Measurements from ENCODE around the gene PPP2R3A.

The PPP2R3A gene

DNA sequence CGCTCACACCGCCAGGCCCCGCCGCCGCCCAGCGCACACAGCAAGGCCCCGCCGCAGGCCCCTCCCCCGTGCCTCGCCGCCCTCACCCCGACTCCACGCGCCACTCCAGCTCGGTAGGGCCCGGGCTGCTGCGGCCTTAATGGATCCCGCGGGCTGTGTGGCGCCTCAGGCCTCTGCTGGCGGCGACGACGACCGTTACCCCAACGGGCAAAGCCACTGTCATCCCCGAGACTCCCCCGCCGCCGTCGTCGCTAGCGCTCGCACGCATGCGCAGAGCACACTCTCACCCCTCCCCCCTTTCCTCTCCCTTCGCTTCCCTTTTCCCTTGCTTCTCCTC, 230.5 kb downstream of the PPP2R3A start, which contains the start of gene MSL2:
MSL2 (minus strand) TSS at position 272 of the 337 bp plus-strand sequence. CDS start 1,222 bp downstream, outside the sequence.
- TF ChIP-seq, protein P1, sequence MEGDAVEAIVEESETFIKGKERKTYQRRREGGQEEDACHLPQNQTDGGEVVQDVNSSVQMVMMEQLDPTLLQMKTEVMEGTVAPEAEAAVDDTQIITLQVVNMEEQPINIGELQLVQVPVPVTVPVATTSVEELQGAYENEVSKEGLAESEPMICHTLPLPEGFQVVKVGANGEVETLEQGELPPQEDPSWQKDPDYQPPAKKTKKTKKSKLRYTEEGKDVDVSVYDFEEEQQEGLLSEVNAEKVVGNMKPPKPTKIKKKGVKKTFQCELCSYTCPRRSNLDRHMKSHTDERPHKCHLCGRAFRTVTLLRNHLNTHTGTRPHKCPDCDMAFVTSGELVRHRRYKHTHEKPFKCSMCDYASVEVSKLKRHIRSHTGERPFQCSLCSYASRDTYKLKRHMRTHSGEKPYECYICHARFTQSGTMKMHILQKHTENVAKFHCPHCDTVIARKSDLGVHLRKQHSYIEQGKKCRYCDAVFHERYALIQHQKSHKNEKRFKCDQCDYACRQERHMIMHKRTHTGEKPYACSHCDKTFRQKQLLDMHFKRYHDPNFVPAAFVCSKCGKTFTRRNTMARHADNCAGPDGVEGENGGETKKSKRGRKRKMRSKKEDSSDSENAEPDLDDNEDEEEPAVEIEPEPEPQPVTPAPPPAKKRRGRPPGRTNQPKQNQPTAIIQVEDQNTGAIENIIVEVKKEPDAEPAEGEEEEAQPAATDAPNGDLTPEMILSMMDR (IDR thresholded peaks at IDR 0.05; ENCODE audit: low read depth, low read length): no peak
- in situ Hi-C loops (cut with HindIII; ENCODE audit: low sequenced_read_pairs): no loop called here
- peak within 1 kb of the TSS; percentile 97 for H3K4me3 ChIP-seq (ENCODE audit: low read depth, low read length)
- DNase-seq (ENCODE audit: low read depth, low spot score): no peak

DNA sequence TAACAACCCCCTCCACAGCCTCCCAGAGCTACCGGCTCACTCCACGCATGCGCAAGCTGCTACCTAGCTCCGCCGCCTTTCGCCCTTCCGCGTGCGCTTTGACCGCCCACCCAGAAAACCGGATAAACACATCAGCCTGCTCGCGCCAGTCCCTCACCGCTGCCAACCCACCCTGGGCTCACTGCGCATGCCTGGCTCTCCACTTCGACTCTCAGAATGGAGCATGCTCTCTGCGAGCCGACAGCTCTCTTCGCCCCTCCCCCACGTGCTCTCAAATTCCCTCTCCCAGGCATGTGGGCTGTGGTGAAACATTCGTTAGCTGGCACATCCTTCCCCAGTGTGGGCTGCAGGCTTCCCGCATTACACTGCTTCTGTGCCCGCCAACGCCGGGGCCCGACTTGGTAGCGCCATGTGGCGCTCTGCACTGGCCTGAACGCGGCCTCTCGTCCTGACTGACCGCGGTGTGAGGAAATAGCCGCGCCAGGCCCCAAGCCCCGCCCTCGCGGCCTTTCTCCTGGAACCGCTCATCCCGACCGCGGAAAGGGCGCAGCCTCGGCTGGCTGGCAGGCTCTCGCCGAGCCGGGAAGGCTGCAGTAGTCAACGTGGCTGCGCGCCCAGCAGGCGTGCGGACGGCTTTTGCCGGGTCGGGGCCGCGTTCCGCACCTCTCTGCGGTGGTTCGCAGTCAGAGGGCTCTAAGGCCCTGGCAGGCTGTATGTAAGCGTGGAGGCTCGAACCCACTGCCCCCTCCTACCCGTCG, 231.1 kb downstream of the PPP2R3A start:
- H3K4me3 ChIP-seq (ENCODE audit: low read depth, low read length): peak overlapping the region; percentile 97
- TF ChIP-seq, protein P1 (IDR thresholded peaks at IDR 0.05; ENCODE audit: low read depth, low read length): no peak
- in situ Hi-C loops (cut with HindIII; ENCODE audit: low sequenced_read_pairs): no loop called here
- DNase-seq (ENCODE audit: low read depth, low spot score): peak; percentile 100

DNA sequence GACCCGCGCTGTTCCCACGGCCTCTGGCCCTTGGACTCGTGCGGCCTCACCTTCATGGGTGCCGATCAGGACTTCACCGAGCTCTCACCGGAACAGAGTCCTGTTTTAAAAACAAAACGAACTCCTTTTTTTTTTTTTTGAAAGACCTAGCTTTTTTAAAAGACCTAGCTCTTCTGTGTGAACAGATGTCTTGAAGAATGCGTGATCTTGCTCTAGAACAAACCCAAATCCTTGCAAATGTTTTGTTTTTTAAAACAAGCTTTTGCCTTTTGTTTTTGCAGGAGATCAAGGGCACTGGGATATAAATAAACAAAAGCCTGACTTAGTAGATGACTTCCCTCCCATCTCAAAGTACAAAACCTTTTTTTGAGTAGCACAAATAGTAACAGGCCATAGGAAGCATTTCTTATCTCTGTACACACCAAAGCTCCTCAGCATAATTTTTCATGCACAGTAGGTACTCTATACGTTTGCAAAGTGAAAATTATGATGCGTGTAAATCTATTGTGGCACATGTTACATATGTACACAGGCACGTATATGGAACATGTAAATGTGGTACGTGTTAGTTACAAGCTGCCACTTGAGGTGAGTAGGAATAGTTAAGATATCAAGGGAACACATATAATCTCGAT, 231.7 kb downstream of the PPP2R3A start:
- TF ChIP-seq, protein P1 (IDR thresholded peaks at IDR 0.05; ENCODE audit: low read depth, low read length): no peak
- H3K4me3 ChIP-seq (ENCODE audit: low read depth, low read length): peak overlapping the region; percentile 97
- in situ Hi-C loops (cut with HindIII; ENCODE audit: low sequenced_read_pairs): no loop called here
- DNase-seq (ENCODE audit: low read depth, low spot score): no peak
